ENCODE data around the gene PRKAA1. TPM values are rescaled to one million over a fixed set of nuclear protein-coding genes. Genes with fewer than 3 reads are reported as not detected.

PRKAA1 gene
- 10 to 100 TPM; 22.6 to 44.8 (median 40.6) TPM for polyA plus RNA-seq (ENCODE audit: low read depth in 6 of 6)

- H3K27ac Mint-ChIP-seq: peak within 1 kb of the TSS; percentile 86 to 98 (median 97)
- H3K36me3 Mint-ChIP-seq: peaks cover 0 to 4% of the 10 kb centered on the region in 2 donors
- H3K27me3 Mint-ChIP-seq: no peaks in the 10 kb centered on the region
- H3K4me3 Mint-ChIP-seq: peak within 1 kb of the TSS; percentile 83 to 97 (median 96)
- no peaks in the 10 kb centered on the region for H3K9me3 Mint-ChIP-seq
- DNase-seq (peak; percentile 95), ATAC-seq (ENCODE audit: low read depth in 2 of 2) (peak; percentile 90 to 92)
- peaks cover 26 to 46% (median 33%) of the 10 kb centered on the region in 3 donors for H3K4me1 Mint-ChIP-seq
Measured at GRCh38 chr5:40798012-40798800, at the start of gene PRKAA1. Gene PRKAA1 (minus strand): TSS chr5:40798374. CDS start chr5:40798189, 185 bp downstream.

- peaks cover 0 to 9% (median 0%) of the 10 kb centered on the region in 3 donors for H3K27me3 Mint-ChIP-seq
- H3K9me3 Mint-ChIP-seq: no peaks in the 10 kb centered on the region
- no peak overlapping the region for H3K4me3 Mint-ChIP-seq
- H3K27ac Mint-ChIP-seq: peak overlapping the region in 1 of 6 donors; percentile 11
- no peak for DNase-seq
- ATAC-seq (ENCODE audit: low read depth in 2 of 2): no peak
- H3K36me3 Mint-ChIP-seq: peaks cover 0 to 5% of the 10 kb centered on the region in 2 donors
- H3K4me1 Mint-ChIP-seq: peaks cover 13 to 17% (median 14%) of the 10 kb centered on the region in 3 donors
Measured at GRCh38 chr5:40847525-40847924, 49.4 kb upstream of the PRKAA1 start.

DNA sequence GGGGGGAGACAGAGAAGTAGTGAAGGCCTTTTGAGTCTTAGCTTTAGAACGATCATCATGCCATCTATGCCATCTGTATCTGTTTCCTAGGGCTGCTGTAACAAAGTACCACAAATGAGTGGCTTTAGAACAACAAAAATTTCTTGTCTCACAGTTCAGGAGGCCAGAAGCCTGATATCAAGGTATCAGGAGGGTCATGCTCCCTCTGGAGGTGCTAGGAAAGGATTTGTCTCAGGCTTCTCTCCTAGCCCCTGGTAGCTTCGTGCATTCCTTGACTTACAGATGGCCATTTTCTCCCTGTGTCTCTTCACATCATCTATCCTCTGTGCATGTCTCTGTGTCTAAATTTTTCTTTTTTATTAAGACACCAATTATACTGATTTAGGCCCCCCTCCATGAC lies 48.2 kb upstream of the PRKAA1 start:
- H3K9me3 Mint-ChIP-seq: no peaks in the 10 kb centered on the region
- ATAC-seq (ENCODE audit: low read depth in 2 of 2): no peak
- no peak overlapping the region for H3K4me3 Mint-ChIP-seq

DNA sequence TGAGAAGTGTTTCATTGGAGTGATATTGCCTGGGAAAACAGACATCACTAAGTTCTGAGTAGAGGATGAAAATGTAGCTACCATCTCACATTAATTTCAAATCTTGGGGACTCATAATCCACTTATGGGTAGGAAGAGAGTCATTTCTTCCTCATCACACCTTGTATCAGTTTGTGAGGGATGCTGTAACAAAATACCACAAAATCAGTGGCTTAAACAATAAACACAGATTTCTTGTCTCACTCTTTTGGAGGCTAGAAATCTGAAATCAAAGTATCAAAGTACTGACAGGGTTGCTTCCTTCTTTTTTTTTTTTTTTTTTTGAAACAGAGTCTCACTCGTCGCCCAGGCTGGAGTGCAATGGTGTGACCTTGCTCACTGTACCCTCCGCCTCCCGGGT lies 46.4 kb upstream of the PRKAA1 start:
- Mint-ChIP-seq H3K27me3 (peaks cover 4 to 17% (median 5%) of the 10 kb centered on the region in 3 donors), H3K4me1 (peaks cover 19 to 22% (median 20%) of the 10 kb centered on the region in 3 donors), H3K27ac (peak overlapping the region in 1 of 6 donors; percentile 51), H3K9me3 (no peaks in the 10 kb centered on the region), H3K36me3 (peaks cover 8 to 9% of the 10 kb centered on the region in 2 donors), H3K4me3 (no peak overlapping the region)
- ATAC-seq (ENCODE audit: low read depth in 2 of 2): no peak
- DNase-seq: no peak

More for the DNA sequence above, 48.2 kb upstream of the PRKAA1 start:
- peaks cover 1 to 13% (median 2%) of the 10 kb centered on the region in 3 donors for H3K27me3 Mint-ChIP-seq
- DNase-seq: no peak
- H3K36me3 Mint-ChIP-seq: peaks cover 4 to 7% of the 10 kb centered on the region in 2 donors
- H3K27ac Mint-ChIP-seq: no peak overlapping the region
- peaks cover 18 to 20% (median 18%) of the 10 kb centered on the region in 3 donors for H3K4me1 Mint-ChIP-seq

DNA sequence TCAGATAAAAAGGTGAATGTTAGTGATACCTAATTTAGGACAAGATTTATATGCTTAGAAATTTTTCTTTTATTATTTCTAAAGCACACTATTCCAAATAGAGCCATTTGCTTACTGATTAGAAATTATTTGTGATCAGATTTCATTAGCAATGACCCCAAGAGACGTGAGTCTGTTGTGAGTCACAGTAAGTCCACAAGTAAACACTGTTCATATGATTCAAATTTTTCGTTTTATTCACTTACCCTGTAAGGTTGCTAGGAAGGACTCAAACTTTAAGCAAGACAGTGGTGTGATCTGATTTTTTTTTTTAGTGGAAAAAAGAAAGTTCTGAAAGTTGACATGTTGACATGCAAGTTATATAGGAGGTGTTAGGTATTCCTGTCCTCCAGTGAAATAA lies 44.2 kb upstream of the PRKAA1 start:
- peak overlapping the region in 3 of 8 donors; percentile 37 to 97 (median 94) for H3K4me3 Mint-ChIP-seq
- H3K27ac Mint-ChIP-seq: peak overlapping the region in 1 of 6 donors; percentile 16
- no peak for DNase-seq
- peaks cover 8 to 9% of the 10 kb centered on the region in 2 donors for H3K36me3 Mint-ChIP-seq
- H3K9me3 Mint-ChIP-seq: no peaks in the 10 kb centered on the region
- H3K27me3 Mint-ChIP-seq: peaks cover 4 to 17% (median 5%) of the 10 kb centered on the region in 3 donors
- H3K4me1 Mint-ChIP-seq: peaks cover 9 to 13% (median 12%) of the 10 kb centered on the region in 3 donors
- ATAC-seq (ENCODE audit: low read depth in 2 of 2): no peak

DNA sequence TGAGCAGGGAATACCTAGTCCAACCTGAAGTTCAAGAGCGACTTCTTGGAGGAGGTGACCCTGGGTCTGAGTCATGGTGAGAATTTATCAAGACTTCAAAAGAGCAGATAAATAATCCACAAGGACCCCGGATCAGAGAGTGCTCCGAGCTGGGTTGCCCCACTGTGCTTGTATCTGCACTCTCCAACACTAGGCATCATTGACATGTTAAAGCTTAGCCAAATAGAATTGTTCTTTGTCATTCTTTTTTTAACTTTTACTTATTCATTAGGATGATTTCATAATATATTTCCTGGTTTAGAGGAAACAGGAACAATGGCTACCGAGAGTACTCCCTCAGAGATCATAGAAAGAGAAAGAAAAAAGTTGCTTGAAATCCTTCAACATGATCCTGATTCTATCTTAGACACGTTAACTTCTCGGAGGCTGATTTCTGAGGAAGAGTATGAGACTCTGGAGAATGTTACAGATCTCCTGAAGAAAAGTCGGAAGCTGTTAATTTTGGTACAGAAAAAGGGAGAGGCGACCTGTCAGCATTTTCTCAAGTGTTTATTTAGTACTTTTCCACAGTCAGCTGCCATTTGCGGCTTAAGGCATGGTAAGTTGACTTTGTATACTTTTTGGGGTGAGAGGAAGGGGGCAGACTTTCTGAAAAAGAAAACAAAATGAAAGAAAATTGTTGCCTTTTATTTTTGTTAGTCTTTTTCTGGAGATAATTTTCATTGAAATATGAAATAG lies 43.1 kb upstream of the PRKAA1 start, which contains the start of gene CARD6:
Gene CARD6, plus strand, starts transcription at position 300 of the 738 bp plus-strand sequence. Its CDS starts 16 bp downstream, at position 316.
- peak within 1 kb of the TSS; percentile 88 to 95 (median 92) for H3K27ac Mint-ChIP-seq
- ATAC-seq (ENCODE audit: low read depth in 2 of 2) (peak; percentile 41 to 55), DNase-seq (peak; percentile 31)
- peaks cover 9 to 13% (median 12%) of the 10 kb centered on the region in 3 donors for H3K4me1 Mint-ChIP-seq
- H3K9me3 Mint-ChIP-seq: no peaks in the 10 kb centered on the region
- peaks cover 4 to 17% (median 5%) of the 10 kb centered on the region in 3 donors for H3K27me3 Mint-ChIP-seq
- peak within 1 kb of the TSS; percentile 89 to 97 (median 94) for H3K4me3 Mint-ChIP-seq
- peaks cover 8 to 9% of the 10 kb centered on the region in 2 donors for H3K36me3 Mint-ChIP-seq

- no peak for DNase-seq
- no peak for ATAC-seq (ENCODE audit: low read depth in 2 of 2)
Measured at GRCh38 chr5:40838086-40838485, 39.9 kb upstream of the PRKAA1 start.

GRCh38 chr5:40834849-40835787 lies 36.9 kb upstream of the PRKAA1 start, which contains the start of gene RPL37:
Gene RPL37 (minus strand): TSS chr5:40835222. CDS start chr5:40835185, 37 bp downstream.
- peaks cover 25 to 42% (median 40%) of the 10 kb centered on the region in 3 donors for H3K4me1 Mint-ChIP-seq
- DNase-seq: peak; percentile 88
- H3K9me3 Mint-ChIP-seq: no peaks in the 10 kb centered on the region
- peak; percentile 98 for ATAC-seq (ENCODE audit: low read depth in 2 of 2)
- peaks cover 4 to 19% of the 10 kb centered on the region in 2 donors for H3K36me3 Mint-ChIP-seq
- no peaks in the 10 kb centered on the region for H3K27me3 Mint-ChIP-seq
- H3K4me3 Mint-ChIP-seq: peak within 1 kb of the TSS; percentile 93 to 99 (median 97)
- H3K27ac Mint-ChIP-seq: peak within 1 kb of the TSS; percentile 97 to 99 (median 98)

More at GRCh38 chr5:40838086-40838485, 39.9 kb upstream of the PRKAA1 start:
- peaks cover 10 to 14% of the 10 kb centered on the region in 2 donors for H3K36me3 Mint-ChIP-seq
- no peaks in the 10 kb centered on the region for H3K9me3 Mint-ChIP-seq
- peaks cover 22 to 44% (median 28%) of the 10 kb centered on the region in 3 donors for H3K4me1 Mint-ChIP-seq
- H3K27ac Mint-ChIP-seq: peak overlapping the region in 1 of 6 donors; percentile 70
- H3K27me3 Mint-ChIP-seq: peaks cover 4 to 11% (median 5%) of the 10 kb centered on the region in 3 donors
- H3K4me3 Mint-ChIP-seq: no peak overlapping the region

- Mint-ChIP-seq H3K27ac (peak overlapping the region; percentile 97 to 99 (median 98)), H3K4me3 (peak overlapping the region; percentile 93 to 99 (median 97)), H3K36me3 (peaks cover 4 to 22% of the 10 kb centered on the region in 2 donors), H3K27me3 (no peaks in the 10 kb centered on the region), H3K9me3 (no peaks in the 10 kb centered on the region), H3K4me1 (peaks cover 27 to 44% (median 42%) of the 10 kb centered on the region in 3 donors)
- ATAC-seq (ENCODE audit: low read depth in 2 of 2) (peak; percentile 6 to 22), DNase-seq (peak; percentile 30)
Measured at GRCh38 chr5:40834391-40834848, 36.2 kb upstream of the PRKAA1 start.

DNA sequence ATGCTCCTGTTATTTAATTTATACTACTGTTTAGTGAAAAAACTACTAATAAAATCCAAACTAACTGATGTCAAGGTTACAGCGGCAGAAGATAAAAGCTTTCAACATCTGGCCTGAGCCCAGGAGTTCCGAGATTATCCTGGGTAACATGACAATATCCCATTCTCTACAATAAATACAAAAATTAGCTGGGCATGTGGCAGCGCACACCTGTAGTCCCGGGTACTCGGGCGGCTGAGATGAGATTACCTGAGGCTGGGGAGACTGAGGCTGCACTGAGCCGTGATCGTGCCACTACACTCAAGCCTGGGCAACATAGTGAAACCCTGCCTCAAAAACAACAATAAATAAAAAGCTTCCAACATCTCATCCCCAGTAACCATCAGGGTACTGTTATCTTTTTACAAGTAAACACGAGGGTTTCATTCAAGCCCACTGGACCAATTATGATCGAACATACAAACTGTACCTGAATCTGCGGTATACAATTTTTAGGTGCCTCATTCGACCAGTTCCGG lies 35.6 kb upstream of the PRKAA1 start:
- H3K36me3 Mint-ChIP-seq: peaks cover 11 to 29% of the 10 kb centered on the region in 2 donors
- H3K4me3 Mint-ChIP-seq: peak overlapping the region; percentile 93 to 99 (median 97)
- DNase-seq (no peak), ATAC-seq (ENCODE audit: low read depth in 2 of 2) (no peak)
- H3K4me1 Mint-ChIP-seq: peaks cover 32 to 48% (median 47%) of the 10 kb centered on the region in 3 donors
- no peaks in the 10 kb centered on the region for H3K27me3 Mint-ChIP-seq
- no peaks in the 10 kb centered on the region for H3K9me3 Mint-ChIP-seq
- peak overlapping the region; percentile 97 to 99 (median 98) for H3K27ac Mint-ChIP-seq

DNA sequence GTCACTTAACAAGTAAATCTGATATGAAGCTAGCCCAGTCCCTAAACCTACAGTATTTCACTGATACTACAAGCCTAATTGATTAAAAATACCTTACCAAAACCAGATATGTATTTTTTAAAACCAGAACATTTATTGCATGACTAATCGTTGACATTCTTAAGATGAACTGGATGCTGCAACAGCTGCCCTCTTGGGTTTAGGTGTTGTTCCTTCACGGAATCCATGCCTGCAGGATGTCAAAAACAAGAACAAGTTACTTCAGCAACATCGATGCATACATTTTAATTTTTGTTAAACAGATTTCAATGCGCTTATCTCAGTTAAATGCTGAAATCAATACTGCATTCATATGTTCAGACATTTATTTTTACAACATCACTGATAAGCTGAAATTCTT lies 34.2 kb upstream of the PRKAA1 start:
- H3K4me3 Mint-ChIP-seq: peak overlapping the region in 2 of 8 donors; percentile 96 to 97
- DNase-seq (no peak), ATAC-seq (ENCODE audit: low read depth in 2 of 2) (no peak)
- H3K27ac Mint-ChIP-seq: peak overlapping the region in 1 of 6 donors; percentile 97
- no peaks in the 10 kb centered on the region for H3K27me3 Mint-ChIP-seq
- peaks cover 39 to 54% (median 50%) of the 10 kb centered on the region in 3 donors for H3K4me1 Mint-ChIP-seq
- peaks cover 23 to 40% of the 10 kb centered on the region in 2 donors for H3K36me3 Mint-ChIP-seq
- H3K9me3 Mint-ChIP-seq: no peaks in the 10 kb centered on the region
